ENCODE data around the gene PCDHGB3. TPM values are rescaled to one million over a fixed set of nuclear protein-coding genes. Genes with fewer than 3 reads are reported as not detected.

The PCDHGB3 gene
- total and polyA plus RNA-seq, 9 of the 15 experiments (the other 6 are each of a cell fraction or from before 2014, with no cell fraction given), result 0.05 to 0.19 (median 0.11) TPM; not detected in 2

GRCh38 chr5:141356950-141357349 is 13.1 kb upstream of the PCDHGB3 start:
- FAIRE-seq (no peak), DNase-seq (ENCODE audit: extremely low read depth in 1 of 4, low spot score in 3 of 4) (no peak), ATAC-seq (peak; percentile 50)
- no peak overlapping the region for H3K4me2 ChIP-seq (ENCODE audit: insufficient read depth, low read length)
- H3K79me2 ChIP-seq (ENCODE audit: control insufficient read depth, insufficient read depth, low read length), result no peaks in the 10 kb centered on the region
- no peaks in the 10 kb centered on the region; the same call in 1 of the 2 replicates for H3K9me3 ChIP-seq (replicated peaks; ENCODE audit: control insufficient read depth, insufficient read depth, low read depth, low read length)
- intact Hi-C loops (cut with micrococcal nuclease) (no loop called here), in situ Hi-C loops (cut with MboI) (no loop called here)
- H2AFZ ChIP-seq (ENCODE audit: low read depth, low read length), result no peak overlapping the region
- no peak overlapping the region; a peak in 1 of 4 replicates for H3K9ac ChIP-seq (ENCODE audit: insufficient read depth in 1 of 2, low read depth in 2 of 2, low read length in 2 of 2)
- H4K20me1 ChIP-seq (replicated peaks; ENCODE audit: control insufficient read depth, insufficient read depth, low read length), result no peaks in the 10 kb centered on the region
- H3K36me3 ChIP-seq (ENCODE audit: control insufficient read depth, insufficient read depth, low read length), result no peaks in the 10 kb centered on the region
- BruUV-seq (replicated peaks), result no TSS peak
- H3K27ac ChIP-seq (ENCODE audit: extremely low read depth, low read depth, low read length), result no peak overlapping the region
- no peak overlapping the region for H3K4me3 ChIP-seq
- ChIA-PET CTCF (ENCODE audit: low intra/inter-chr PET ratio) (no interaction called here), POLR2A (no interaction called here)
- H3K27me3 ChIP-seq (ENCODE audit: control insufficient read depth in 2 of 2, insufficient read depth in 2 of 2, low read length in 2 of 2), result peaks cover 0 to 18% of the 10 kb centered on the region in 2 experiments; a peak in 2 of 5 replicates
- WGBS (ENCODE audit: insufficient coverage, low coverage, missing lambda C conversion rate), result 7% methylated on average over 19 of the region's 19 CpGs
- H3K9me1 ChIP-seq (ENCODE audit: control insufficient read depth, insufficient read depth, low read length), result no peaks in the 10 kb centered on the region
- H3K4me1 ChIP-seq (replicated peaks in 1 of 2; ENCODE audit: control insufficient read depth in 2 of 2, insufficient read depth in 2 of 2, low read length in 2 of 2), result peaks cover 3 to 12% of the 10 kb centered on the region in 2 experiments; a peak in 3 of 5 replicates
- TF ChIP-seq RREB1 (CRISPR knock-in tag; IDR thresholded peaks at IDR 0.05), result 0 out of 2 replicates have a peak, but pooled peaks have one; percentile 37
- TF ChIP-seq ZNF407 (IDR thresholded peaks at IDR 0.05; ENCODE audit: low read depth), result no peak
- TF ChIP-seq GTF2A2 (tag; IDR thresholded peaks at IDR 0.05), result no peak
- TF ChIP-seq CGGBP1 (CRISPR knock-in tag; IDR thresholded peaks at IDR 0.05), result no peak

Data from K562 (cell line).